Measurements from ENCODE around the gene FBN2. TPM values are rescaled to one million over a fixed set of nuclear protein-coding genes. Genes with fewer than 3 reads are reported as not detected.
A peak's percentile ranks its signal among the peaks of the same experiment; 100 is the strongest.
"Not testable (repeated sequence)": the region's sequence is repeated elsewhere in the genome, so short reads cannot be mapped to it uniquely, and the experiment has no call there.

FBN2 gene
- total and polyA plus RNA-seq, 7 donors = under 0.01 to 0.46 (median 0.04) TPM; not detected in 1

- ATAC-seq (no peak), DNase-seq (no peak)
- no peak for TF ChIP-seq CTCF (IDR thresholded peaks at IDR 0.05)
- Histone ChIP-seq H3K9me3 (no peaks in the 10 kb centered on the region), H3K4me3 (no peak overlapping the region), H3K27me3 (ENCODE audit: insufficient read depth in 3 of 3, low read length in 2 of 3) (no peaks in the 10 kb centered on the region), H3K27ac (no peak overlapping the region), H3K36me3 (ENCODE audit: insufficient read depth in 1 of 2, low read depth in 1 of 2) (no peaks in the 10 kb centered on the region), H3K4me1 (no peaks in the 10 kb centered on the region)
- 21 to 27% (median 25%) methylated on average over 5 of the region's 5 CpGs for WGBS, 3 donors
- intact Hi-C loops (cut with DNase I) = no loop called here
These were observed 71.5 kb downstream of the FBN2 start for GRCh38 chr5:128466554-128466953.

- ATAC-seq (no peak), DNase-seq (peak in 1 of 2 donors; percentile 13)
- Histone ChIP-seq H3K27me3 (ENCODE audit: insufficient read depth in 3 of 3, low read length in 2 of 3) (no peaks in the 10 kb centered on the region), H3K4me1 (no peaks in the 10 kb centered on the region), H3K9me3 (no peaks in the 10 kb centered on the region), H3K4me3 (no peak overlapping the region), H3K27ac (no peak overlapping the region), H3K36me3 (ENCODE audit: insufficient read depth in 1 of 2, low read depth in 1 of 2) (no peaks in the 10 kb centered on the region)
- intact Hi-C loops (cut with DNase I) = no loop called here
- WGBS, 3 donors = 61 to 73% (median 62%) methylated on average over 9 of the region's 9 CpGs
- TF ChIP-seq CTCF (IDR thresholded peaks at IDR 0.05) = no peak
These were observed 73.4 kb downstream of the FBN2 start for GRCh38 chr5:128464596-128464995.

GRCh38 chr5:128462330-128462729, 75.7 kb downstream of the FBN2 start:
- no peak for DNase-seq
- Histone ChIP-seq H3K4me3 (no peak overlapping the region), H3K27ac (no peak overlapping the region), H3K36me3 (ENCODE audit: insufficient read depth in 1 of 2, low read depth in 1 of 2) (no peaks in the 10 kb centered on the region), H3K27me3 (ENCODE audit: insufficient read depth in 3 of 3, low read length in 2 of 3) (no peaks in the 10 kb centered on the region), H3K4me1 (no peaks in the 10 kb centered on the region), H3K9me3 (no peaks in the 10 kb centered on the region)
- TF ChIP-seq CTCF (IDR thresholded peaks at IDR 0.05) = no peak
- WGBS, 3 donors = 17 to 29% (median 18%) methylated on average over 2 of the region's 2 CpGs
- no peak for ATAC-seq
- intact Hi-C loops (cut with DNase I) = no loop called here

GRCh38 chr5:128457147-128457915, 80.7 kb downstream of the FBN2 start:
- H3K4me1 ChIP-seq; H3K9me3 ChIP-seq; H3K27me3 ChIP-seq (ENCODE audit: insufficient read depth in 3 of 3, low read length in 2 of 3); ATAC-seq; H3K36me3 ChIP-seq (ENCODE audit: insufficient read depth in 1 of 2, low read depth in 1 of 2); H3K4me3 ChIP-seq; intact Hi-C loops (cut with DNase I); DNase-seq; H3K27ac ChIP-seq: not testable (repeated sequence)
- WGBS, 3 donors = 45 to 60% (median 46%) methylated on average over 3 of the region's 3 CpGs

GRCh38 chr5:128455841-128456361, 82.1 kb downstream of the FBN2 start:
- intact Hi-C loops (cut with DNase I) = no loop called here
- 33 to 51% (median 37%) methylated on average over 7 of the region's 7 CpGs for WGBS, 3 donors
- H3K36me3 ChIP-seq (ENCODE audit: insufficient read depth in 1 of 2, low read depth in 1 of 2) = no peaks in the 10 kb centered on the region
- H3K27me3 ChIP-seq (ENCODE audit: insufficient read depth in 3 of 3, low read length in 2 of 3) = no peaks in the 10 kb centered on the region
- ATAC-seq = no peak
- H3K9me3 ChIP-seq = no peaks in the 10 kb centered on the region
- H3K4me1 ChIP-seq = no peaks in the 10 kb centered on the region
- H3K4me3 ChIP-seq = no peak overlapping the region
- TF ChIP-seq CTCF (IDR thresholded peaks at IDR 0.05) = no peak
- no peak overlapping the region for H3K27ac ChIP-seq
- DNase-seq = no peak

Measured in psoas muscle (tissue), 8 donors.